Measurements from ENCODE around the gene SLC9A5. TPM values are rescaled to one million over a fixed set of nuclear protein-coding genes. Genes with fewer than 3 reads are reported as not detected.

The SLC9A5 gene
- total RNA-seq, 1 experiment from 2014 or later, result 10.3 TPM

DNA sequence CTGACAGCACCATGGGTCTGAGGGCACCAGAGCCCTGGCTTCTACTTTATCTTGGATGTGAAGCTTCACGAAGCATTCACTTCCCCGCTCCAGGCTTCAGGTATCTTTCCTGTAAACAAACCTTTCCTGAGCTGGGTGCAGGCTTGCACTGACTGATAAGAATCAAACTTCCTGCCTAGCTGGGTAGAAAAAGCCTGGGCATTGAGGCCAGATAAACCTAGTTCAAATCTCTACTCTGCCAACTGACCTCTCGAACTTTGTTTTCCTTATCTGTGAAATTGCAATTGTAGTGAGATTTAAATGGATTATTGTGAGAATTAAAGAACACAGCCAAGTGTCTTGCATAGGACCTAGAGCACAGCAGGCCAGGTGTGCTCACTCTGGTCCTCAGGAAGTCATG lies 24.8 kb upstream of the SLC9A5 start:
- DNase-seq (ENCODE audit: low spot score) (no peak), ATAC-seq (no peak)
- peaks cover 15% of the 10 kb centered on the region for H3K4me1 Mint-ChIP-seq
- POLR2A ChIA-PET, result no interaction called here
- CTCF ChIA-PET, result interaction anchor here (0.9 to 1.7 kb wide), 3 partner anchors 23 to 55 kb away, joined by 3 to 7 read pairs (median 3); partner anchors contain the start of gene FHOD1
- no peak overlapping the region for H3K4me3 Mint-ChIP-seq
- H3K36me3 Mint-ChIP-seq, result peaks cover 10% of the 10 kb centered on the region
- H3K27me3 Mint-ChIP-seq (ENCODE audit: low read depth), result peaks cover 47% of the 10 kb centered on the region
- H3K9me3 Mint-ChIP-seq, result no peaks in the 10 kb centered on the region
- TF ChIP-seq JUN (CRISPR knock-in tag; IDR thresholded peaks at IDR 0.05) (no peak), ZNF396 (CRISPR knock-in tag; IDR thresholded peaks at IDR 0.05; ENCODE audit: borderline replicate concordance) (no peak), SMAD3 (CRISPR knock-in tag; IDR thresholded peaks at IDR 0.05; ENCODE audit: borderline replicate concordance) (no peak)
- no peak overlapping the region for H3K27ac Mint-ChIP-seq

DNA sequence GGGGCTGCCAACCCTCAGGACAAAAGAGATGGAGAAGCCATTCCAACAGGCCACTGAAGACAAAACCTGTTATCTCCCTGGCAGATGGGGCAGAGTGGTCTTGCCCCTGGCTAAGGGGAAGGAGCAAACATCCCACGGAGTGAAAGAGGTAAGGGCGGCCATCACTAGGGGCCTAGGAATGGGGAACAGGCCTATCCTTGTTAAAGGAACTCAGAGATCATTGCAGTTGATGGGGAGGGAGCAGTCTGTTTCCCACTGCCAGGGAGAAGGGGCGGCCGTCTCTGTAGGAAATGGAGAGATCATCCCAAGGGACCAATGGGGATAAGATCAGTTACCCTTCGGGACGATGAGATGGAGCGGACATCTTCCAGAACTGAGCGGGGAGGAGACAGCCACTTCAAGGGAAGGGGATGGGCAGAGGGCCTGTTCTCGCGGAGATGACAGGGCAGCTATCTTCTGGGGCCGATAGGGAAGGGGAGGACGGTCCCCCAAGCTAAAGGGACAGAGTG lies 22.4 kb upstream of the SLC9A5 start:
- Mint-ChIP-seq H3K27ac (no peak overlapping the region), H3K4me1 (peaks cover 15% of the 10 kb centered on the region), H3K9me3 (no peaks in the 10 kb centered on the region), H3K4me3 (peak overlapping the region; percentile 97), H3K27me3 (ENCODE audit: low read depth) (peaks cover 28% of the 10 kb centered on the region), H3K36me3 (peaks cover 26% of the 10 kb centered on the region)
- POLR2A ChIA-PET, result interaction anchor here (0.6 to 2.1 kb wide), 10 partner anchors 10 to 52 kb away, joined by 3 to 25 read pairs (median 4); partner anchors contain the start of genes ELMO3, EXOC3L1 and FHOD1
- CTCF ChIA-PET, result interaction anchor here (0.8 to 2.8 kb wide), 20 partner anchors 8 to 265 kb away, joined by 3 to 41 read pairs (median 5); partner anchors contain the start of genes B3GNT9, CES3, E2F4 and ELMO3
- ATAC-seq (no peak; the same call in 1 of the 2 replicates), DNase-seq (ENCODE audit: low spot score) (no peak)
- TF ChIP-seq ZNF263 (CRISPR knock-in tag; IDR thresholded peaks at IDR 0.05; ENCODE audit: low read depth) (no peak), NR2C2 (CRISPR knock-in tag; IDR thresholded peaks at IDR 0.05) (no peak)

DNA sequence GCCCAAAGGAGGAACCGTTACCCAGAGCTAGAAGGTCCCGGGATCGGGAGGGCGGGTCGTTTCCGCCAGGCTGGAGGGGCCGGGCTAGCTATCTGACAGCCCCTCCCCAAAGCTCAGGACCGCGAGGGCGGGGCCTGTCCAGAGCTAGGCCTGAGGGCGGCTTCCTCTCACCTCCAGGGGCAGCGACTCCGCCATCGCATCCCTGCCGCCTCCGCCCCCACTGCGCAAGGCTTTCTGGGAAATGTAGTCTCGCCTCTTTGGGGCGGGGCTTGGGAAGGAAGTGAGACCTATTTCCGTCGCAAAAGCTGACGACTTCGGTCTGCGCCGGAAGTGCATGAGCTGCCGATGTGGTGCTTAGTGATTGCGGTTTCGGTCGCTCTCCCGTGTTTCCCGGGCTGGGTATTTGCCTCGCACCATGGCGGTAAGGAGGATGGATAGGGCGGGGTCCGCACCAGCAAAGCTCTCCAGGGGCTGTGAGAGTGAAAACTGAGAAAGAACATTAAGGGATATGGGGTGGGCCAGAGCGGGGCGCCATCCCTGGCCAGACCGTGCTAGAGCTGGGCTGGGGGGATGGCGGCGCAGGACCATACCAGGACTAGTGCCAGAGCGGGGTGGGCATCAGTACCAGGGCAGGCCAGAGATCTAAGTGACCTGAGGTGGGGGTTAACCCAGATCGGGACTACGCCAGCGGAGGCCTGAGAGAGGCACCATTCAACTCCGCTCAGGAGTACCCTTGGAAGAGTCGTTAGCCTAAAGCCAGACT lies 21.8 kb upstream of the SLC9A5 start, which contains the start of gene TMEM208:
Gene TMEM208 (plus strand): TSS at position 327 of the 763 bp plus-strand sequence. CDS start 89 bp downstream, at position 416.
- peak; percentile 99 for ATAC-seq
- POLR2A ChIA-PET, result interaction anchor here (0.6 to 2.1 kb wide), 11 partner anchors 10 to 53 kb away, joined by 3 to 25 read pairs (median 4); partner anchors contain the start of genes ELMO3, EXOC3L1 and FHOD1
- Mint-ChIP-seq H3K27me3 (ENCODE audit: low read depth) (peaks cover 28% of the 10 kb centered on the region), H3K4me1 (peaks cover 15% of the 10 kb centered on the region), H3K27ac (peak within 1 kb of the TSS; percentile 98), H3K36me3 (peaks cover 26% of the 10 kb centered on the region), H3K9me3 (no peaks in the 10 kb centered on the region), H3K4me3 (peak within 1 kb of the TSS; percentile 97)
- peak; percentile 100 for DNase-seq (ENCODE audit: low spot score)
- CTCF ChIA-PET, result interaction anchor here (0.8 to 2.8 kb wide), 21 partner anchors 9 to 266 kb away, joined by 3 to 41 read pairs (median 5); partner anchors contain the start of genes B3GNT9, CES3, E2F4 and ELMO3
- TF ChIP-seq ETV6 (CRISPR knock-in tag; IDR thresholded peaks at IDR 0.05), result peak; percentile 36; the same call in 1 of the 2 replicates
- no peak for TF ChIP-seq EMX1 (CRISPR knock-in tag; IDR thresholded peaks at IDR 0.05)
- peak; percentile 100 for TF ChIP-seq SP1 (CRISPR knock-in tag; conservative IDR thresholded peaks at IDR 0.05)
- TF ChIP-seq CREM (CRISPR knock-in tag; IDR thresholded peaks at IDR 0.05), result peak; percentile 100
- TF ChIP-seq RORB (CRISPR knock-in tag; IDR thresholded peaks at IDR 0.05), result no peak
- 0 out of 2 replicates have a peak, but pooled peaks have one; percentile 30 for TF ChIP-seq MYBL2 (CRISPR knock-in tag; IDR thresholded peaks at IDR 0.05)
- TF ChIP-seq, protein P1, sequence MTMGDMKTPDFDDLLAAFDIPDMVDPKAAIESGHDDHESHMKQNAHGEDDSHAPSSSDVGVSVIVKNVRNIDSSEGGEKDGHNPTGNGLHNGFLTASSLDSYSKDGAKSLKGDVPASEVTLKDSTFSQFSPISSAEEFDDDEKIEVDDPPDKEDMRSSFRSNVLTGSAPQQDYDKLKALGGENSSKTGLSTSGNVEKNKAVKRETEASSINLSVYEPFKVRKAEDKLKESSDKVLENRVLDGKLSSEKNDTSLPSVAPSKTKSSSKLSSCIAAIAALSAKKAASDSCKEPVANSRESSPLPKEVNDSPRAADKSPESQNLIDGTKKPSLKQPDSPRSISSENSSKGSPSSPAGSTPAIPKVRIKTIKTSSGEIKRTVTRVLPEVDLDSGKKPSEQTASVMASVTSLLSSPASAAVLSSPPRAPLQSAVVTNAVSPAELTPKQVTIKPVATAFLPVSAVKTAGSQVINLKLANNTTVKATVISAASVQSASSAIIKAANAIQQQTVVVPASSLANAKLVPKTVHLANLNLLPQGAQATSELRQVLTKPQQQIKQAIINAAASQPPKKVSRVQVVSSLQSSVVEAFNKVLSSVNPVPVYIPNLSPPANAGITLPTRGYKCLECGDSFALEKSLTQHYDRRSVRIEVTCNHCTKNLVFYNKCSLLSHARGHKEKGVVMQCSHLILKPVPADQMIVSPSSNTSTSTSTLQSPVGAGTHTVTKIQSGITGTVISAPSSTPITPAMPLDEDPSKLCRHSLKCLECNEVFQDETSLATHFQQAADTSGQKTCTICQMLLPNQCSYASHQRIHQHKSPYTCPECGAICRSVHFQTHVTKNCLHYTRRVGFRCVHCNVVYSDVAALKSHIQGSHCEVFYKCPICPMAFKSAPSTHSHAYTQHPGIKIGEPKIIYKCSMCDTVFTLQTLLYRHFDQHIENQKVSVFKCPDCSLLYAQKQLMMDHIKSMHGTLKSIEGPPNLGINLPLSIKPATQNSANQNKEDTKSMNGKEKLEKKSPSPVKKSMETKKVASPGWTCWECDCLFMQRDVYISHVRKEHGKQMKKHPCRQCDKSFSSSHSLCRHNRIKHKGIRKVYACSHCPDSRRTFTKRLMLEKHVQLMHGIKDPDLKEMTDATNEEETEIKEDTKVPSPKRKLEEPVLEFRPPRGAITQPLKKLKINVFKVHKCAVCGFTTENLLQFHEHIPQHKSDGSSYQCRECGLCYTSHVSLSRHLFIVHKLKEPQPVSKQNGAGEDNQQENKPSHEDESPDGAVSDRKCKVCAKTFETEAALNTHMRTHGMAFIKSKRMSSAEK (CRISPR knock-in tag; IDR thresholded peaks at IDR 0.05; ENCODE audit: borderline replicate concordance), result 0 out of 2 replicates have a peak, but pooled peaks have one; percentile 17
- no peak for TF ChIP-seq SMAD3 (CRISPR knock-in tag; IDR thresholded peaks at IDR 0.05; ENCODE audit: borderline replicate concordance)
- TF ChIP-seq GABPB1 (CRISPR knock-in tag; IDR thresholded peaks at IDR 0.05), result peak; percentile 93
- TF ChIP-seq, protein P2, sequence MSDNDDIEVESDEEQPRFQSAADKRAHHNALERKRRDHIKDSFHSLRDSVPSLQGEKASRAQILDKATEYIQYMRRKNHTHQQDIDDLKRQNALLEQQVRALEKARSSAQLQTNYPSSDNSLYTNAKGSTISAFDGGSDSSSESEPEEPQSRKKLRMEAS (CRISPR knock-in tag; IDR thresholded peaks at IDR 0.05), result peak; percentile 58; the same call in 1 of the 2 replicates
- TF ChIP-seq, protein P3, sequence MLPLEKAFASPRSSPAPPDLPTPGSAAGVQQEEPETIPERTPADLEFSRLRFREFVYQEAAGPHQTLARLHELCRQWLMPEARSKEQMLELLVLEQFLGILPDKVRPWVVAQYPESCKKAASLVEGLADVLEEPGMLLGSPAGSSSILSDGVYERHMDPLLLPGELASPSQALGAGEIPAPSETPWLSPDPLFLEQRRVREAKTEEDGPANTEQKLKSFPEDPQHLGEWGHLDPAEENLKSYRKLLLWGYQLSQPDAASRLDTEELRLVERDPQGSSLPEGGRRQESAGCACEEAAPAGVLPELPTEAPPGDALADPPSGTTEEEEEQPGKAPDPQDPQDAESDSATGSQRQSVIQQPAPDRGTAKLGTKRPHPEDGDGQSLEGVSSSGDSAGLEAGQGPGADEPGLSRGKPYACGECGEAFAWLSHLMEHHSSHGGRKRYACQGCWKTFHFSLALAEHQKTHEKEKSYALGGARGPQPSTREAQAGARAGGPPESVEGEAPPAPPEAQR (CRISPR knock-in tag; IDR thresholded peaks at IDR 0.05), result no peak
- TF ChIP-seq CREB1 (CRISPR knock-in tag; IDR thresholded peaks at IDR 0.05), result peak; percentile 93
- TF ChIP-seq TEAD1 (CRISPR knock-in tag; IDR thresholded peaks at IDR 0.05), result peak; percentile 46; the same call in 1 of the 2 replicates
- no peak for TF ChIP-seq OVOL2 (CRISPR knock-in tag; IDR thresholded peaks at IDR 0.05; ENCODE audit: borderline replicate concordance)
- TF ChIP-seq, protein P4, sequence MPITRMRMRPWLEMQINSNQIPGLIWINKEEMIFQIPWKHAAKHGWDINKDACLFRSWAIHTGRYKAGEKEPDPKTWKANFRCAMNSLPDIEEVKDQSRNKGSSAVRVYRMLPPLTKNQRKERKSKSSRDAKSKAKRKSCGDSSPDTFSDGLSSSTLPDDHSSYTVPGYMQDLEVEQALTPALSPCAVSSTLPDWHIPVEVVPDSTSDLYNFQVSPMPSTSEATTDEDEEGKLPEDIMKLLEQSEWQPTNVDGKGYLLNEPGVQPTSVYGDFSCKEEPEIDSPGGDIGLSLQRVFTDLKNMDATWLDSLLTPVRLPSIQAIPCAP (CRISPR knock-in tag; IDR thresholded peaks at IDR 0.05), result no peak
- TF ChIP-seq, protein P5, sequence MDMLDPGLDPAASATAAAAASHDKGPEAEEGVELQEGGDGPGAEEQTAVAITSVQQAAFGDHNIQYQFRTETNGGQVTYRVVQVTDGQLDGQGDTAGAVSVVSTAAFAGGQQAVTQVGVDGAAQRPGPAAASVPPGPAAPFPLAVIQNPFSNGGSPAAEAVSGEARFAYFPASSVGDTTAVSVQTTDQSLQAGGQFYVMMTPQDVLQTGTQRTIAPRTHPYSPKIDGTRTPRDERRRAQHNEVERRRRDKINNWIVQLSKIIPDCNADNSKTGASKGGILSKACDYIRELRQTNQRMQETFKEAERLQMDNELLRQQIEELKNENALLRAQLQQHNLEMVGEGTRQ (CRISPR knock-in tag; IDR thresholded peaks at IDR 0.05), result 0 out of 2 replicates have a peak, but pooled peaks have one; percentile 17
- TF ChIP-seq, protein P6, sequence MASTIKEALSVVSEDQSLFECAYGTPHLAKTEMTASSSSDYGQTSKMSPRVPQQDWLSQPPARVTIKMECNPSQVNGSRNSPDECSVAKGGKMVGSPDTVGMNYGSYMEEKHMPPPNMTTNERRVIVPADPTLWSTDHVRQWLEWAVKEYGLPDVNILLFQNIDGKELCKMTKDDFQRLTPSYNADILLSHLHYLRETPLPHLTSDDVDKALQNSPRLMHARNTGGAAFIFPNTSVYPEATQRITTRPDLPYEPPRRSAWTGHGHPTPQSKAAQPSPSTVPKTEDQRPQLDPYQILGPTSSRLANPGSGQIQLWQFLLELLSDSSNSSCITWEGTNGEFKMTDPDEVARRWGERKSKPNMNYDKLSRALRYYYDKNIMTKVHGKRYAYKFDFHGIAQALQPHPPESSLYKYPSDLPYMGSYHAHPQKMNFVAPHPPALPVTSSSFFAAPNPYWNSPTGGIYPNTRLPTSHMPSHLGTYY (CRISPR knock-in tag; IDR thresholded peaks at IDR 0.05), result peak; percentile 18; the same call in 1 of the 2 replicates

Data from WTC11 (cell line).